NT2/D1 (cell line): ENCODE data around the gene OR13H1.

Experiments used
- SUZ12 ChIP-seq: IDR thresholded peaks from 2 replicates; pipeline ENCODE4 v1.6.1; 2011; ENCODE audit not compliant: insufficient read length, insufficient read depth; ENCODE audit errors: extremely low read depth
- YY1 ChIP-seq: IDR thresholded peaks from 2 replicates; pipeline ENCODE4 v1.6.1; 2011; ENCODE audit not compliant: insufficient read length, insufficient read depth
- ZNF274 ChIP-seq: IDR thresholded peaks from 2 replicates; pipeline ENCODE4 v1.6.1; 2011; ENCODE audit warnings: mild to moderate bottlenecking, low read depth, low read length

- TF ChIP-seq YY1 (no peak), ZNF274 (no peak), SUZ12 (no peak)
These were observed 28.6 kb downstream of the OR13H1 start for GRCh38 chrX:131572372-131573014.
